Hepatocyte (in vitro differentiated cells): Measurements from ENCODE around the gene DNAJB13.

Source experiments
- CTCF ChIP-seq: fragments of 200-600 bp; sonication (generic); IDR thresholded peaks from 2 replicates; pipeline ENCODE4 v1.5.1; 2016; ENCODE audit warnings: antibody characterized with exemption, mild to moderate bottlenecking; ENCODE audit not compliant: poor library complexity
- EZH2 ChIP-seq: fragments of 200-600 bp; sonication (generic); IDR thresholded peaks from 2 replicates; pipeline ENCODE4 v1.6.1; 2016; ENCODE audit warnings: antibody characterized with exemption, mild to moderate bottlenecking, borderline replicate concordance
- EZH2phosphoT487 ChIP-seq: fragments of 200-600 bp; sonication (generic); IDR thresholded peaks from one replicate; pipeline ENCODE4 v1.6.1; 2018; ENCODE audit warnings: antibody characterized with exemption, mild to moderate bottlenecking, low read depth, moderate library complexity; ENCODE audit not compliant: unreplicated experiment, severe bottlenecking

GRCh38 chr11:73944901-73945300, 5.9 kb upstream of the DNAJB13 start:
- no peak for TF ChIP-seq CTCF
- TF ChIP-seq EZH2 = no peak
- TF ChIP-seq EZH2phosphoT487 = no peak
